GM23338 (cell line): ENCODE data around the gene PINK1. TPM values are rescaled to one million over a fixed set of nuclear protein-coding genes. Genes with fewer than 3 reads are reported as not detected.

Source experiments
- ATAC-seq: fragments of 200-7000 bp; cut with Tn5 transposase; 3 replicates; pipeline ENCODE4 v1.9.1; 2020
- DNase-seq: peaks from one replicate; pipeline ENCODE4 v3.0.0-alpha.2; 2015; ENCODE audit warnings: low spot score
- H2AFZ ChIP-seq: fragments of 200-600 bp; sonication (generic); 2 replicates; pipeline ENCODE4 v1.8.0; 2016; ENCODE audit warnings: antibody characterized with exemption, mild to moderate bottlenecking, moderate library complexity
- H3F3A ChIP-seq: fragments of 200-600 bp; sonication (generic); replicated peaks from 2 replicates; pipeline ENCODE4 v1.8.0; 2017; ENCODE audit warnings: antibody characterized with exemption, mixed run types, low read depth
- H3K27ac ChIP-seq: fragments of 200-600 bp; sonication (generic); 2 replicates; pipeline ENCODE4 v1.6.1; 2016; ENCODE audit warnings: low read depth
- H3K27me3 ChIP-seq: fragments of 200-600 bp; sonication (generic); 2 replicates; pipeline ENCODE4 v1.8.0; 2016; ENCODE audit warnings: mild to moderate bottlenecking, mixed run types, moderate library complexity; ENCODE audit not compliant: insufficient read depth
- H3K36me3 ChIP-seq: fragments of 200-600 bp; sonication (generic); 2 replicates; pipeline ENCODE4 v1.8.0; 2016; ENCODE audit warnings: mild to moderate bottlenecking; ENCODE audit not compliant: insufficient read depth
- H3K4me1 ChIP-seq: fragments of 200-600 bp; sonication (generic); 2 replicates; pipeline ENCODE4 v1.8.0; 2016; ENCODE audit warnings: mild to moderate bottlenecking, moderate library complexity; ENCODE audit not compliant: insufficient read depth
- H3K4me2 ChIP-seq: fragments of 200-600 bp; sonication (generic); 2 replicates; pipeline ENCODE4 v1.7.1; 2017; ENCODE audit warnings: mixed run types
- H3K4me3 ChIP-seq: fragments of 200-600 bp; sonication (generic); 2 replicates; pipeline ENCODE4 v1.6.1; 2016; ENCODE audit warnings: mixed run types
- H3K79me2 ChIP-seq: fragments of 200-600 bp; sonication (generic); replicated peaks from 2 replicates; pipeline ENCODE4 v1.8.0; 2017; ENCODE audit warnings: mild to moderate bottlenecking; ENCODE audit not compliant: insufficient read depth
- H3K9me2 ChIP-seq: fragments of 200-600 bp; sonication (generic); 2 replicates; pipeline ENCODE4 v1.8.0; 2017; ENCODE audit not compliant: insufficient read depth
- H4K20me1 ChIP-seq: fragments of 200-600 bp; sonication (generic); replicated peaks from 2 replicates; pipeline ENCODE4 v1.8.0; 2017; ENCODE audit warnings: mild to moderate bottlenecking; ENCODE audit not compliant: insufficient read depth
- H3K27ac Mint-ChIP-seq: 2 replicates; pipeline ENCODE4 v1.8.0; 2020; ENCODE audit warnings: inconsistent platforms, mild to moderate bottlenecking, moderate library complexity, mixed read lengths
- H3K27me3 Mint-ChIP-seq: 3 replicates; pipeline ENCODE4 v1.8.0; 2022; ENCODE audit warnings: low read depth, mild to moderate bottlenecking, moderate library complexity, mixed read lengths, inconsistent platforms; ENCODE audit not compliant: insufficient read depth, poor library complexity
- H3K36me3 Mint-ChIP-seq: 3 replicates; pipeline ENCODE4 v1.8.0; 2021; ENCODE audit warnings: low read depth, mild to moderate bottlenecking, inconsistent platforms, moderate library complexity, mixed read lengths
- H3K4me1 Mint-ChIP-seq: 3 replicates; pipeline ENCODE4 v1.8.0; 2020; ENCODE audit warnings: mild to moderate bottlenecking, inconsistent platforms, mixed read lengths
- H3K4me3 Mint-ChIP-seq: 3 replicates; pipeline ENCODE4 v1.8.0; 2021; ENCODE audit warnings: moderate library complexity, mild to moderate bottlenecking, inconsistent platforms, mixed read lengths
- H3K9me3 Mint-ChIP-seq: 3 replicates; pipeline ENCODE4 v1.8.0; 2020; ENCODE audit warnings: moderate library complexity, mild to moderate bottlenecking, inconsistent platforms, mixed read lengths
- CREB1 ChIP-seq: fragments of 250-450 bp; sonication (Bioruptor Pico); IDR thresholded peaks from 2 replicates; pipeline ENCODE4 v1.5.0; 2020; ENCODE audit warnings: low read depth, mild to moderate bottlenecking, moderate library complexity
- EZH2 ChIP-seq: fragments of 200-600 bp; sonication (generic); IDR thresholded peaks from one replicate; pipeline ENCODE4 v1.8.0; 2017; ENCODE audit warnings: antibody characterized with exemption, mild to moderate bottlenecking, low read depth; ENCODE audit not compliant: unreplicated experiment
- EZH2phosphoT487 ChIP-seq: fragments of 200-600 bp; sonication (generic); IDR thresholded peaks from one replicate; pipeline ENCODE4 v1.8.1; 2018; ENCODE audit warnings: antibody characterized with exemption; ENCODE audit not compliant: unreplicated experiment
- JUNB ChIP-seq: IDR thresholded peaks from one replicate; pipeline ENCODE4 v1.6.1; 2016; ENCODE audit warnings: antibody characterized with exemption; ENCODE audit not compliant: unreplicated experiment
- NANOG ChIP-seq: IDR thresholded peaks from 2 replicates; pipeline ENCODE4 v1.6.1; 2016; ENCODE audit warnings: antibody characterized with exemption, borderline replicate concordance
- POLR2AphosphoS5 ChIP-seq: IDR thresholded peaks from 2 replicates; pipeline ENCODE4 v1.6.1; 2016; ENCODE audit warnings: antibody characterized with exemption, low read depth
- REST ChIP-seq: IDR thresholded peaks from one replicate; pipeline ENCODE4 v1.6.1; 2018; ENCODE audit warnings: antibody characterized with exemption; ENCODE audit not compliant: unreplicated experiment
- ZNF114 ChIP-seq: fragments of 250-450 bp; sonication (Bioruptor Pico); IDR thresholded peaks from 2 replicates; pipeline ENCODE4 v1.5.0; 2020; ENCODE audit warnings: mild to moderate bottlenecking, moderate library complexity
- ZNF331 ChIP-seq: fragments of 250-450 bp; sonication (Bioruptor Pico); IDR thresholded peaks from 2 replicates; pipeline ENCODE4 v1.5.0; 2020; ENCODE audit warnings: low read depth, mild to moderate bottlenecking, moderate library complexity
- polyA plus RNA-seq: library from polyadenylated mRNA; unstranded; fragments of >200 nt; fragmentation: Nextera tagmentation; extraction: Ambion mirVana; gene quantifications from 2 replicates; pipeline ENCODE4 v1.2.1, GENCODE V29; 2016
- total RNA-seq: library from RNA; depleted of rRNA; stranded (reverse); fragments of >200 nt; shearing (Covaris generic); gene quantifications from 2 replicates; pipeline ENCODE4 v1.2.3, GENCODE V29; 2014
- TF ChIP-seq, protein P1 (sequence below), 2 experiments: fragments of 200-600 bp in 1 of 2; sonication (generic) in 1 of 2; conservative IDR thresholded peaks; 2 replicates each; pipeline versions ENCODE4 v1.5.1 to v1.6.1; 2016 to 2017; ENCODE audit warnings: antibody characterized with exemption in 2 of 2, low read depth in 2 of 2, mild to moderate bottlenecking in 2 of 2, moderate library complexity in 1 of 2
- TF ChIP-seq, protein P2 (sequence below): IDR thresholded peaks from 2 replicates; pipeline ENCODE4 v1.6.1; 2016; ENCODE audit warnings: antibody characterized with exemption

Gene PINK1
- total and polyA plus RNA-seq, 2 experiments from 2014 or later, result 20.8 to 42.7 TPM

GRCh38 chr1:20630729-20631128 lies 2.5 kb upstream of the PINK1 start:
- Histone ChIP-seq H3K4me1 (peaks cover 21% of the 10 kb centered on the region), H4K20me1 (no peaks in the 10 kb centered on the region), H3K27me3 (no peaks in the 10 kb centered on the region), H3K79me2 (no peaks in the 10 kb centered on the region), H3K4me3 (no peak overlapping the region), H3K9me2 (0 out of 2 replicates have a peak, but pooled peaks cover 6% of the 10 kb centered on the region), H2AFZ (peak overlapping the region; percentile 28; the same call in 1 of the 2 replicates), H3K36me3 (peaks cover 13% of the 10 kb centered on the region; the same call in 1 of the 2 replicates), H3K4me2 (no peak overlapping the region), H3F3A (peaks cover 6% of the 10 kb centered on the region; the same call in 1 of the 2 replicates), H3K27ac (no peak overlapping the region)
- DNase-seq (no peak), ATAC-seq (no peak)
- Mint-ChIP-seq H3K27me3 (peaks cover 11% of the 10 kb centered on the region), H3K9me3 (peaks cover 37% of the 10 kb centered on the region), H3K4me1 (peaks cover 17% of the 10 kb centered on the region), H3K4me3 (no peak overlapping the region), H3K36me3 (peaks cover 25% of the 10 kb centered on the region), H3K27ac (no peak overlapping the region)
- TF ChIP-seq ZNF331, result no peak

- DNase-seq, result no peak
- H3K4me2 ChIP-seq, result no peak overlapping the region
- Mint-ChIP-seq H3K27ac (no peak overlapping the region), H3K9me3 (peaks cover 25% of the 10 kb centered on the region), H3K4me3 (0 out of 3 replicates have a peak overlapping the region, but pooled peaks have one; percentile 61), H3K4me1 (peaks cover 8% of the 10 kb centered on the region; the same call in 2 of the 3 replicates), H3K27me3 (peaks cover 18% of the 10 kb centered on the region), H3K36me3 (peaks cover 18% of the 10 kb centered on the region)
- ATAC-seq, result no peak
- H4K20me1 ChIP-seq, result no peaks in the 10 kb centered on the region
- peak overlapping the region; percentile 13; the same call in 1 of the 2 replicates for H2AFZ ChIP-seq
- H3K9me2 ChIP-seq, result no peaks in the 10 kb centered on the region
- H3K27me3 ChIP-seq, result no peaks in the 10 kb centered on the region
- no peak overlapping the region for H3K4me3 ChIP-seq
- H3K27ac ChIP-seq, result no peak overlapping the region
- no peaks in the 10 kb centered on the region for H3F3A ChIP-seq
- H3K79me2 ChIP-seq, result no peaks in the 10 kb centered on the region
- H3K4me1 ChIP-seq, result peaks cover 9% of the 10 kb centered on the region
- peaks cover 13% of the 10 kb centered on the region; the same call in 1 of the 2 replicates for H3K36me3 ChIP-seq
- TF ChIP-seq POLR2AphosphoS5, result no peak
- TF ChIP-seq, protein P1, sequence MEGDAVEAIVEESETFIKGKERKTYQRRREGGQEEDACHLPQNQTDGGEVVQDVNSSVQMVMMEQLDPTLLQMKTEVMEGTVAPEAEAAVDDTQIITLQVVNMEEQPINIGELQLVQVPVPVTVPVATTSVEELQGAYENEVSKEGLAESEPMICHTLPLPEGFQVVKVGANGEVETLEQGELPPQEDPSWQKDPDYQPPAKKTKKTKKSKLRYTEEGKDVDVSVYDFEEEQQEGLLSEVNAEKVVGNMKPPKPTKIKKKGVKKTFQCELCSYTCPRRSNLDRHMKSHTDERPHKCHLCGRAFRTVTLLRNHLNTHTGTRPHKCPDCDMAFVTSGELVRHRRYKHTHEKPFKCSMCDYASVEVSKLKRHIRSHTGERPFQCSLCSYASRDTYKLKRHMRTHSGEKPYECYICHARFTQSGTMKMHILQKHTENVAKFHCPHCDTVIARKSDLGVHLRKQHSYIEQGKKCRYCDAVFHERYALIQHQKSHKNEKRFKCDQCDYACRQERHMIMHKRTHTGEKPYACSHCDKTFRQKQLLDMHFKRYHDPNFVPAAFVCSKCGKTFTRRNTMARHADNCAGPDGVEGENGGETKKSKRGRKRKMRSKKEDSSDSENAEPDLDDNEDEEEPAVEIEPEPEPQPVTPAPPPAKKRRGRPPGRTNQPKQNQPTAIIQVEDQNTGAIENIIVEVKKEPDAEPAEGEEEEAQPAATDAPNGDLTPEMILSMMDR (conservative IDR thresholded peaks at IDR 0.05; ENCODE audit: low read depth in 2 of 2), result no peak
- no peak for TF ChIP-seq EZH2phosphoT487
- TF ChIP-seq, protein P2, sequence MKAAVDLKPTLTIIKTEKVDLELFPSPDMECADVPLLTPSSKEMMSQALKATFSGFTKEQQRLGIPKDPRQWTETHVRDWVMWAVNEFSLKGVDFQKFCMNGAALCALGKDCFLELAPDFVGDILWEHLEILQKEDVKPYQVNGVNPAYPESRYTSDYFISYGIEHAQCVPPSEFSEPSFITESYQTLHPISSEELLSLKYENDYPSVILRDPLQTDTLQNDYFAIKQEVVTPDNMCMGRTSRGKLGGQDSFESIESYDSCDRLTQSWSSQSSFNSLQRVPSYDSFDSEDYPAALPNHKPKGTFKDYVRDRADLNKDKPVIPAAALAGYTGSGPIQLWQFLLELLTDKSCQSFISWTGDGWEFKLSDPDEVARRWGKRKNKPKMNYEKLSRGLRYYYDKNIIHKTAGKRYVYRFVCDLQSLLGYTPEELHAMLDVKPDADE, result no peak
- TF ChIP-seq CREB1 (CRISPR knock-in tag), result no peak
- TF ChIP-seq EZH2, result no peak
- TF ChIP-seq ZNF114 (CRISPR knock-in tag), result no peak
- TF ChIP-seq JUNB, result no peak
- TF ChIP-seq NANOG, result no peak
- no peak for TF ChIP-seq REST
Measured at GRCh38 chr1:20632386-20632785, 872 bp upstream of the PINK1 start.
